ENCODE measurements around the gene OSBP2. TPM values are rescaled to one million over a fixed set of nuclear protein-coding genes. Genes with fewer than 3 reads are reported as not detected.

OSBP2 gene
- total and polyA plus RNA-seq, 4 donors: 1.1 to 12.3 (median 2.6) TPM

GRCh38 chr22:30893434-30894370 lies 199.0 kb downstream of the OSBP2 start:
- H3K4me1 ChIP-seq (ENCODE audit: control insufficient read depth in 5 of 5, insufficient read depth in 5 of 5, low read length in 5 of 5): no peaks in the 10 kb centered on the region
- no peak overlapping the region for H3K4me3 ChIP-seq
- H3K36me3 ChIP-seq (ENCODE audit: control insufficient read depth in 4 of 4, insufficient read depth in 4 of 4, low read length in 4 of 4): peaks cover 0 to 35% (median 5%) of the 10 kb centered on the region in 4 donors
- no peak for DNase-seq
- no peak for TF ChIP-seq CTCF (IDR thresholded peaks at IDR 0.05; ENCODE audit: control extremely low read depth, extremely low read depth)
- ATAC-seq (ENCODE audit: insufficient read depth, low FRiP score): no peak
- no peak overlapping the region for H3K27ac ChIP-seq (ENCODE audit: low read depth in 1 of 2, low read length in 1 of 2)
- H3K27me3 ChIP-seq (ENCODE audit: control insufficient read depth in 3 of 3, insufficient read depth in 3 of 3, low read length in 2 of 3): no peaks in the 10 kb centered on the region
- H3K9ac ChIP-seq (ENCODE audit: insufficient read depth in 1 of 2, low read length in 2 of 2): no peak overlapping the region
- WGBS, 2 donors: 87 to 89% methylated on average over 23 of the region's 23 CpGs
- peaks cover 0 to 2% (median 0%) of the 10 kb centered on the region in 4 donors for H3K9me3 ChIP-seq (ENCODE audit: control insufficient read depth in 4 of 4, insufficient read depth in 3 of 4, low read length in 3 of 4)

DNA sequence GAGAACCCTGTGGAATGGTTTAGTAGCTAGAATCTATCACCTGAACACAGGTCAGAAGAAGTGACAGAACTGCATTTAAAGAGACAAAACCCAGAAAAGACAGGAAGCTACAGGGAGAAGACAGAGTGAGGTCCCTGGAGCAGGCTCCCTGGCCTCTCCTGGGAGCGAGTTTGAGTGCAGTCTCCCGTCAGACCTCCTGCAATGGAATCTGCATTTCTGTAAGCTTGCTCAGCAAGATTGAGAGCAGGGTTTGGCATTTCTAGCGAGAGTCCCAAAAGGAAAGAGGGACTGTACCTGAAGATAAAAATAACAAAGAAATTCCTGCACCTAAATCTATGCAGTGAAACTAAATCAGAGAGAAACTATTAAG lies 199.7 kb downstream of the OSBP2 start:
- H3K4me1 ChIP-seq (ENCODE audit: control insufficient read depth in 5 of 5, insufficient read depth in 5 of 5, low read length in 5 of 5): no peaks in the 10 kb centered on the region
- peaks cover 0 to 5% (median under 1%) of the 10 kb centered on the region in 4 donors for H3K9me3 ChIP-seq (ENCODE audit: control insufficient read depth in 4 of 4, insufficient read depth in 3 of 4, low read length in 3 of 4)
- WGBS, 2 donors: 87 to 93% methylated on average over 3 of the region's 3 CpGs
- H3K4me3 ChIP-seq: no peak overlapping the region
- no peak overlapping the region for H3K27ac ChIP-seq (ENCODE audit: low read depth in 1 of 2, low read length in 1 of 2)
- no peaks in the 10 kb centered on the region for H3K27me3 ChIP-seq (ENCODE audit: control insufficient read depth in 3 of 3, insufficient read depth in 3 of 3, low read length in 2 of 3)
- ATAC-seq (ENCODE audit: insufficient read depth, low FRiP score) (no peak), DNase-seq (no peak)
- H3K9ac ChIP-seq (ENCODE audit: insufficient read depth in 1 of 2, low read length in 2 of 2): no peak overlapping the region
- peaks cover 2 to 33% (median 4%) of the 10 kb centered on the region in 4 donors for H3K36me3 ChIP-seq (ENCODE audit: control insufficient read depth in 4 of 4, insufficient read depth in 4 of 4, low read length in 4 of 4)
- no peak for TF ChIP-seq CTCF (IDR thresholded peaks at IDR 0.05; ENCODE audit: control extremely low read depth, extremely low read depth)

GRCh38 chr22:30902496-30903357 lies 208.1 kb downstream of the OSBP2 start:
- Histone ChIP-seq H3K9me3 (ENCODE audit: control insufficient read depth in 4 of 4, insufficient read depth in 3 of 4, low read length in 3 of 4) (peaks cover 0 to 5% (median 2%) of the 10 kb centered on the region in 4 donors), H3K4me1 (ENCODE audit: control insufficient read depth in 5 of 5, insufficient read depth in 5 of 5, low read length in 5 of 5) (no peaks in the 10 kb centered on the region), H3K36me3 (ENCODE audit: control insufficient read depth in 4 of 4, insufficient read depth in 4 of 4, low read length in 4 of 4) (peaks cover 0 to 13% (median 7%) of the 10 kb centered on the region in 4 donors), H3K27me3 (ENCODE audit: control insufficient read depth in 3 of 3, insufficient read depth in 3 of 3, low read length in 2 of 3) (no peaks in the 10 kb centered on the region), H3K9ac (ENCODE audit: insufficient read depth in 1 of 2, low read length in 2 of 2) (no peak overlapping the region), H3K4me3 (no peak overlapping the region), H3K27ac (ENCODE audit: low read depth in 1 of 2, low read length in 1 of 2) (no peak overlapping the region)
- ATAC-seq (ENCODE audit: insufficient read depth, low FRiP score) (no peak), DNase-seq (no peak)
- TF ChIP-seq CTCF (IDR thresholded peaks at IDR 0.05; ENCODE audit: control extremely low read depth, extremely low read depth): no peak
- 65 to 79% methylated on average over 16 of the region's 16 CpGs for WGBS, 2 donors

All from lung (tissue), 12 donors.